ENCODE results near the gene RBM33.
"Not testable (repeated sequence)": the region's sequence is repeated elsewhere in the genome, so short reads cannot be mapped to it uniquely, and the experiment has no call there.

Gene RBM33

DNA sequence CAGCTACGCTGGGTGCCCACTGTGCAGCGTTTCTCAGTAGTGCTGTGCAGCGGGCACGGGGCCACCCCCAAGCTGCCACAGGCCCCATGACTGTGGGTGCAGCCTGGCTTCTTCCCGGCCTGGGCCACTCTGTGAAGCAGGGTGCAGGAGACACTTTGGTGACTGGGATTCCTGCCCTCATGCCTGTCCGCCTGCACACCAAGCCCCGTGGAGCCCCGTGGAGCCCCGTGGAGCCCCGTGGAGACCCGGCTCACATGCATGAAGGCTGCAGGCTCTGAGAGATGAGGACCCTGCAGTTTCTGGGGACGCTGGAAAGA, 171.7 kb downstream of the RBM33 start (continued):
- TF ChIP-seq, protein P1, sequence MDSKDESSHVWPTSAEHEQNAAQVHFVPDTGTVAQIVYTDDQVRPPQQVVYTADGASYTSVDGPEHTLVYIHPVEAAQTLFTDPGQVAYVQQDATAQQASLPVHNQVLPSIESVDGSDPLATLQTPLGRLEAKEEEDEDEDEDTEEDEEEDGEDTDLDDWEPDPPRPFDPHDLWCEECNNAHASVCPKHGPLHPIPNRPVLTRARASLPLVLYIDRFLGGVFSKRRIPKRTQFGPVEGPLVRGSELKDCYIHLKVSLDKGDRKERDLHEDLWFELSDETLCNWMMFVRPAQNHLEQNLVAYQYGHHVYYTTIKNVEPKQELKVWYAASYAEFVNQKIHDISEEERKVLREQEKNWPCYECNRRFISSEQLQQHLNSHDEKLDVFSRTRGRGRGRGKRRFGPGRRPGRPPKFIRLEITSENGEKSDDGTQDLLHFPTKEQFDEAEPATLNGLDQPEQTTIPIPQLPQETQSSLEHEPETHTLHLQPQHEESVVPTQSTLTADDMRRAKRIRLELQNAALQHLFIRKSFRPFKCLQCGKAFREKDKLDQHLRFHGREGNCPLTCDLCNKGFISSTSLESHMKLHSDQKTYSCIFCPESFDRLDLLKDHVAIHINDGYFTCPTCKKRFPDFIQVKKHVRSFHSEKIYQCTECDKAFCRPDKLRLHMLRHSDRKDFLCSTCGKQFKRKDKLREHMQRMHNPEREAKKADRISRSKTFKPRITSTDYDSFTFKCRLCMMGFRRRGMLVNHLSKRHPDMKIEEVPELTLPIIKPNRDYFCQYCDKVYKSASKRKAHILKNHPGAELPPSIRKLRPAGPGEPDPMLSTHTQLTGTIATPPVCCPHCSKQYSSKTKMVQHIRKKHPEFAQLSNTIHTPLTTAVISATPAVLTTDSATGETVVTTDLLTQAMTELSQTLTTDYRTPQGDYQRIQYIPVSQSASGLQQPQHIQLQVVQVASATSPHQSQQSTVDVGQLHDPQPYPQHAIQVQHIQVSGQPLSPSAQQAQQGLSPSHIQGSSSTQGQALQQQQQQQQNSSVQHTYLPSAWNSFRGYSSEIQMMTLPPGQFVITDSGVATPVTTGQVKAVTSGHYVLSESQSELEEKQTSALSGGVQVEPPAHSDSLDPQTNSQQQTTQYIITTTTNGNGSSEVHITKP (tag by site-specific recombination; IDR thresholded peaks at IDR 0.05): no peak
- no peak for TF ChIP-seq GLI2 (tag by site-specific recombination; IDR thresholded peaks at IDR 0.05; ENCODE audit: borderline replicate concordance, low read depth)
- TF ChIP-seq, protein P2, sequence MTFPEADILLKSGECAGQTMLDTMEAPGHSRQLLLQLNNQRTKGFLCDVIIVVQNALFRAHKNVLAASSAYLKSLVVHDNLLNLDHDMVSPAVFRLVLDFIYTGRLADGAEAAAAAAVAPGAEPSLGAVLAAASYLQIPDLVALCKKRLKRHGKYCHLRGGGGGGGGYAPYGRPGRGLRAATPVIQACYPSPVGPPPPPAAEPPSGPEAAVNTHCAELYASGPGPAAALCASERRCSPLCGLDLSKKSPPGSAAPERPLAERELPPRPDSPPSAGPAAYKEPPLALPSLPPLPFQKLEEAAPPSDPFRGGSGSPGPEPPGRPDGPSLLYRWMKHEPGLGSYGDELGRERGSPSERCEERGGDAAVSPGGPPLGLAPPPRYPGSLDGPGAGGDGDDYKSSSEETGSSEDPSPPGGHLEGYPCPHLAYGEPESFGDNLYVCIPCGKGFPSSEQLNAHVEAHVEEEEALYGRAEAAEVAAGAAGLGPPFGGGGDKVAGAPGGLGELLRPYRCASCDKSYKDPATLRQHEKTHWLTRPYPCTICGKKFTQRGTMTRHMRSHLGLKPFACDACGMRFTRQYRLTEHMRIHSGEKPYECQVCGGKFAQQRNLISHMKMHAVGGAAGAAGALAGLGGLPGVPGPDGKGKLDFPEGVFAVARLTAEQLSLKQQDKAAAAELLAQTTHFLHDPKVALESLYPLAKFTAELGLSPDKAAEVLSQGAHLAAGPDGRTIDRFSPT (tag by site-specific recombination; IDR thresholded peaks at IDR 0.05): no peak
- TF ChIP-seq, protein P3, sequence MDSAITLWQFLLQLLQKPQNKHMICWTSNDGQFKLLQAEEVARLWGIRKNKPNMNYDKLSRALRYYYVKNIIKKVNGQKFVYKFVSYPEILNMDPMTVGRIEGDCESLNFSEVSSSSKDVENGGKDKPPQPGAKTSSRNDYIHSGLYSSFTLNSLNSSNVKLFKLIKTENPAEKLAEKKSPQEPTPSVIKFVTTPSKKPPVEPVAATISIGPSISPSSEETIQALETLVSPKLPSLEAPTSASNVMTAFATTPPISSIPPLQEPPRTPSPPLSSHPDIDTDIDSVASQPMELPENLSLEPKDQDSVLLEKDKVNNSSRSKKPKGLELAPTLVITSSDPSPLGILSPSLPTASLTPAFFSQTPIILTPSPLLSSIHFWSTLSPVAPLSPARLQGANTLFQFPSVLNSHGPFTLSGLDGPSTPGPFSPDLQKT (IDR thresholded peaks at IDR 0.05; ENCODE audit: borderline replicate concordance, low read depth, low read length): no peak; the same call in 1 of the 2 replicates
- TF ChIP-seq SCRT1 (tag by site-specific recombination; IDR thresholded peaks at IDR 0.05; ENCODE audit: borderline replicate concordance): no peak
- TF ChIP-seq ZNF221 (tag by site-specific recombination; IDR thresholded peaks at IDR 0.05; ENCODE audit: borderline replicate concordance): no peak
- TF ChIP-seq ZNF843 (tag by site-specific recombination; IDR thresholded peaks at IDR 0.05): no peak
- no peak for TF ChIP-seq ZNF394 (tag by site-specific recombination; IDR thresholded peaks at IDR 0.05; ENCODE audit: borderline replicate concordance)
- TF ChIP-seq, protein P4, sequence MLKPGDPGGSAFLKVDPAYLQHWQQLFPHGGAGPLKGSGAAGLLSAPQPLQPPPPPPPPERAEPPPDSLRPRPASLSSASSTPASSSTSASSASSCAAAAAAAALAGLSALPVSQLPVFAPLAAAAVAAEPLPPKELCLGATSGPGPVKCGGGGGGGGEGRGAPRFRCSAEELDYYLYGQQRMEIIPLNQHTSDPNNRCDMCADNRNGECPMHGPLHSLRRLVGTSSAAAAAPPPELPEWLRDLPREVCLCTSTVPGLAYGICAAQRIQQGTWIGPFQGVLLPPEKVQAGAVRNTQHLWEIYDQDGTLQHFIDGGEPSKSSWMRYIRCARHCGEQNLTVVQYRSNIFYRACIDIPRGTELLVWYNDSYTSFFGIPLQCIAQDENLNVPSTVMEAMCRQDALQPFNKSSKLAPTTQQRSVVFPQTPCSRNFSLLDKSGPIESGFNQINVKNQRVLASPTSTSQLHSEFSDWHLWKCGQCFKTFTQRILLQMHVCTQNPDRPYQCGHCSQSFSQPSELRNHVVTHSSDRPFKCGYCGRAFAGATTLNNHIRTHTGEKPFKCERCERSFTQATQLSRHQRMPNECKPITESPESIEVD (tag by site-specific recombination; IDR thresholded peaks at IDR 0.05): no peak

DNA sequence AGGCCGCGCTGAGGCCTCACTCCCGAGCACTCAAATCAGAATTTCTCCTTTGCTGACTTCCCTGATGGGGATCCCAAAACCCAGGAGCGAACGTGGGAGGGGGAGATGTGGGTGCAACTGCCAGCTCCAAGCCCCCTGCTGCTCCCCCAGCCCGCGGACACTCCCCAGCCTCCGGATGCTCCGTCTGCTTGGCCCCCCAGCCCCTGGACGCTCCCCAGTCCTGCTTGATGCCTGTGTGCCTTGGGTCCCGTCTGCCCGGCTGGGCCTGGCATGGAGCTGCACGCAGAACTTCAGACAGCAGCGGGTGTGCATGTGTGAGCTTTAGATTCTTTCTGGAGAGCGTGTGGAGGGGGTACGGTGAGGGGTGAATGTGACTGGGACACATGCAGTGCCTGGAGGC, 172.5 kb downstream of the RBM33 start:
- ChIA-PET POLR2A (no interaction called here), CTCF (interaction anchor here (0.6 to 2.8 kb wide), 4 partner anchors 22 to 656 kb away, joined by 3 to 16 read pairs (median 4); no protein-coding TSS in a partner anchor)
- no peak for TF ChIP-seq ZNF132 (tag by site-specific recombination; IDR thresholded peaks at IDR 0.05; ENCODE audit: borderline replicate concordance)
- TF ChIP-seq, protein P2 (tag by site-specific recombination; IDR thresholded peaks at IDR 0.05): no peak
- no peak for TF ChIP-seq ZNF311 (tag by site-specific recombination; IDR thresholded peaks at IDR 0.05; ENCODE audit: borderline replicate concordance)
- no peak for TF ChIP-seq ZNF747 (tag by site-specific recombination; IDR thresholded peaks at IDR 0.05)
- Histone ChIP-seq H3K4me1 (ENCODE audit: control insufficient read depth, insufficient read depth, low read length) (no peaks in the 10 kb centered on the region), H3K27ac (ENCODE audit: extremely low read depth, low read depth, low read length) (no peak overlapping the region), H3K9me3 (ENCODE audit: control insufficient read depth, insufficient read depth, low read depth, low read length) (no peaks in the 10 kb centered on the region), H3K4me3 (ENCODE audit: low read depth, low read length) (no peak overlapping the region), H3K36me3 (ENCODE audit: control insufficient read depth in 2 of 2, insufficient read depth in 1 of 2, low read length in 2 of 2) (no peaks in the 10 kb centered on the region)

DNA sequence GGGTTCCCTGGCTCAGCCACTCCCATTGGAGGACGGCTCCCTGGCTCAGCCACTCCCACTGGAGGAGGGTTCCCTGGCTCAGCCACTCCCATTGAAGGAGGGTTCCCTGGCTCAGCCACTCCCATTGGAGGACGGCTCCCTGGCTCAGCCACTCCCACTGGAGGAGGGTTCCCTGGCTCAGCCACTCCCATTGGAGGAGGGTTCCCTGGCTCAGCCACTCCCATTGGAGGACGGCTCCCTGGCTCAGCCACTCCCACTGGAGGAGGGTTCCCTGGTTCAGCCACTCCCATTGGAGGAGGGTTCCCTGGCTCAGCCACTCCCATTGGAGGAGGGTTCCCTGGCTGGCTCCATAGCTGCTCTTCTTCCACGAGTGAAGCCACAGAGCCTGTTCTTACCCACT, 173.1 kb downstream of the RBM33 start:
- H3K27ac ChIP-seq (ENCODE audit: extremely low read depth, low read depth, low read length); H3K9me3 ChIP-seq (ENCODE audit: control insufficient read depth, insufficient read depth, low read depth, low read length); POLR2A ChIA-PET; H3K36me3 ChIP-seq (ENCODE audit: control insufficient read depth in 2 of 2, insufficient read depth in 1 of 2, low read length in 2 of 2); H3K4me1 ChIP-seq (ENCODE audit: control insufficient read depth, insufficient read depth, low read length); H3K4me3 ChIP-seq (ENCODE audit: low read depth, low read length): not testable (repeated sequence)
- CTCF ChIA-PET: interaction anchor here (0.6 kb wide), 1 partner anchor 270 kb away, joined by 3 read pairs; no protein-coding TSS in a partner anchor
